Esophagus muscularis mucosa (tissue), 4 donors: Measurements from ENCODE around the gene PRIM1.

Experiments
- CTCF ChIP-seq, 3 experiments: fragments of 200-600 bp in 2 of 3; fragments of 450-650 bp in 1 of 3; sonication (generic) in 2 of 3; IDR thresholded peaks; one replicate each; pipeline ENCODE4 v1.5.1; 2017 to 2019; ENCODE audit warnings: antibody characterized with exemption in 3 of 3, mild to moderate bottlenecking in 2 of 3, moderate library complexity in 1 of 3
- EP300 ChIP-seq: sonication (generic); formaldehyde crosslinking; IDR thresholded peaks from one replicate; pipeline ENCODE4 v1.6.1; 2017; ENCODE audit warnings: antibody characterized with exemption
- POLR2A ChIP-seq: fragments of 450-650 bp; IDR thresholded peaks from one replicate; pipeline ENCODE4 v1.6.1; 2017; ENCODE audit warnings: antibody characterized with exemption, moderate library complexity, mild to moderate bottlenecking, low read depth
- POLR2AphosphoS5 ChIP-seq, 2 donors: sonication (generic); formaldehyde crosslinking; IDR thresholded peaks; one replicate each; pipeline ENCODE4 v1.6.1; 2017; ENCODE audit warnings: antibody characterized with exemption in 2 of 2

- TF ChIP-seq POLR2A (no peak), CTCF (IDR thresholded peaks at IDR 0.05) (no peak), EP300 (no peak), POLR2AphosphoS5 (IDR thresholded peaks at IDR 0.05) (no peak)
Observed at GRCh38 chr12:56722832-56723231, 29.3 kb downstream of the PRIM1 start.
